Smooth muscle cell (in vitro differentiated cells): ENCODE data around the gene OSBPL1A. TPM values are rescaled to one million over a fixed set of nuclear protein-coding genes. Genes with fewer than 3 reads are reported as not detected.
"Not testable (repeated sequence)": the region's sequence is repeated elsewhere in the genome, so short reads cannot be mapped to it uniquely, and the experiment has no call there.

Experiments used
- DNase-seq: peaks from one replicate; lab custom pipeline; 2025; ENCODE audit not compliant: unreplicated experiment; lab: John Stamatoyannopoulos, UW
- H2AFZ ChIP-seq: fragments of 200-600 bp; sonication (generic); 2 replicates; pipeline ENCODE4 v1.6.0; 2016; ENCODE audit warnings: antibody characterized with exemption, low read depth, mild to moderate bottlenecking
- H3F3A ChIP-seq: fragments of 200-600 bp; sonication (generic); 2 replicates; pipeline ENCODE4 v1.6.0; 2017; ENCODE audit warnings: antibody characterized with exemption, low read depth
- H3K27ac ChIP-seq: fragments of 200-600 bp; sonication (generic); 2 replicates; pipeline ENCODE4 v1.5.1; 2016; ENCODE audit warnings: low read depth, mild to moderate bottlenecking
- H3K27me3 ChIP-seq: fragments of 200-600 bp; sonication (generic); 2 replicates; pipeline ENCODE4 v1.6.1; 2016; ENCODE audit warnings: low read depth, mild to moderate bottlenecking
- H3K36me3 ChIP-seq: fragments of 200-600 bp; sonication (generic); 2 replicates; pipeline ENCODE4 v1.5.1; 2016; ENCODE audit warnings: low read depth
- H3K4me1 ChIP-seq: fragments of 200-600 bp; sonication (generic); 2 replicates; pipeline ENCODE4 v1.5.1; 2016; ENCODE audit warnings: low read depth
- H3K4me2 ChIP-seq: fragments of 200-600 bp; sonication (generic); 2 replicates; pipeline ENCODE4 v1.6.0; 2016; ENCODE audit warnings: mild to moderate bottlenecking
- H3K4me3 ChIP-seq: fragments of 200-600 bp; sonication (generic); 2 replicates; pipeline ENCODE4 v1.5.1; 2016; ENCODE audit warnings: mild to moderate bottlenecking
- H3K79me2 ChIP-seq: fragments of 200-600 bp; sonication (generic); 2 replicates; pipeline ENCODE4 v1.6.0; 2016; ENCODE audit warnings: low read depth, mild to moderate bottlenecking
- H3K9ac ChIP-seq: fragments of 200-600 bp; sonication (generic); 2 replicates; pipeline ENCODE4 v1.6.0; 2016; ENCODE audit warnings: low read depth
- H3K9me3 ChIP-seq: fragments of 200-600 bp; sonication (generic); replicated peaks from 2 replicates; pipeline ENCODE4 v1.5.1; 2016; ENCODE audit warnings: low read depth
- H4K20me1 ChIP-seq: fragments of 200-600 bp; sonication (generic); 2 replicates; pipeline ENCODE4 v1.6.0; 2016; ENCODE audit warnings: low read depth
- WGBS: methylation state at CpG from one replicate; pipeline ENCODE4 v1.1.7; 2016; ENCODE audit warnings: low lambda C conversion rate; 5-methylcytosine and 5-hydroxymethylcytosine counted together
- polyA plus RNA-seq: library from polyadenylated mRNA; unstranded; fragments of >200 nt; fragmentation: Nextera tagmentation; extraction: Ambion mirVana; gene quantifications from 2 replicates; pipeline ENCODE4 v1.2.1, GENCODE V29; 2016
- total RNA-seq: library from RNA; depleted of rRNA; stranded (reverse); fragments of >200 nt; gene quantifications from 2 replicates; pipeline ENCODE4 v1.2.3, GENCODE V29; 2014
- TF ChIP-seq, protein P1 (sequence below): fragments of 200-600 bp; sonication (generic); IDR thresholded peaks from 2 replicates; pipeline ENCODE4 v1.5.1; 2017; ENCODE audit warnings: borderline replicate concordance, mild to moderate bottlenecking, antibody characterized with exemption; ENCODE audit not compliant: insufficient read depth, poor library complexity, severe bottlenecking

OSBPL1A gene
- total and polyA plus RNA-seq, 2 experiments from 2014 or later = 15.3 to 23.4 TPM

DNA sequence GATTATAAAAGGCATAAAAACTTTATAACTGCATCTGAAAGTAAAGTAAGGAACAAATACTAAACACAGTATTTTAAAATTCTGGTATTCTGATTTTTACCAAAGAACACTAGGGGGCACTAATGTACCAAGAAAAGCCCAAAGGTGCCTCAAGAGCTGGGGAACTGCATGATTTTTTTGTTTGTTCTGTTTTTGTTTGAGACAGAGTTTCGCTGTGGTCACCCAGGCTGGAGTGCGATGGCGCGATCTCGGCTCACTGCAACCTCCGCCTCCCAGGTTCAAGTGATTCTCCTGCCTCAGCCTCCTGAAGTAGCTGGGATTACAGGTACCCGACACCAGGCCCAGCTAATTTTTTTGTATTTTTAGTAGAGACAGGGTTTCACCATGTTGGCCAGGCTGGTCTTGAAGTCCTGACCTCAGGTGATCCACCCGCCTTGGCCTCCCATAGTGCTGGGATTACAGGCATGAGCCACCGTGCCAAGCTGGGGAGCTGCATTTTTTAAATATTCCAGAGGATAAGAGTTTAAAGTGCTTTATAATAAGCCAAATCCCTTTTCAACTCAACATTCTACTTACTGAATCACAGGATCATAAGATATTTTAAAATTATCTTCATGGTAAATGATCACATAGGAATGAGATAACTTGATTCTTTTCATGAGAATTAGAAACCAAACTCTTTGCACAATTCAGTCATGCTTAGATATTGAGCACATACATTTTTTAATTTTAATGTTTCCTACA lies 37.7 kb downstream of the OSBPL1A start:
- WGBS = 26% methylated on average over 9 of the region's 9 CpGs
- H3K79me2 ChIP-seq, H3K27ac ChIP-seq, DNase-seq, H3K36me3 ChIP-seq, H3K9me3 ChIP-seq, H3K27me3 ChIP-seq, H4K20me1 ChIP-seq, H3F3A ChIP-seq, H3K4me1 ChIP-seq: not testable (repeated sequence)
- Histone ChIP-seq H3K4me2 (peak overlapping the region; percentile 76), H3K4me3 (peak overlapping the region; percentile 34), H3K9ac (peak overlapping the region; percentile 17), H2AFZ (peak overlapping the region; percentile 18)
- TF ChIP-seq, protein P1, sequence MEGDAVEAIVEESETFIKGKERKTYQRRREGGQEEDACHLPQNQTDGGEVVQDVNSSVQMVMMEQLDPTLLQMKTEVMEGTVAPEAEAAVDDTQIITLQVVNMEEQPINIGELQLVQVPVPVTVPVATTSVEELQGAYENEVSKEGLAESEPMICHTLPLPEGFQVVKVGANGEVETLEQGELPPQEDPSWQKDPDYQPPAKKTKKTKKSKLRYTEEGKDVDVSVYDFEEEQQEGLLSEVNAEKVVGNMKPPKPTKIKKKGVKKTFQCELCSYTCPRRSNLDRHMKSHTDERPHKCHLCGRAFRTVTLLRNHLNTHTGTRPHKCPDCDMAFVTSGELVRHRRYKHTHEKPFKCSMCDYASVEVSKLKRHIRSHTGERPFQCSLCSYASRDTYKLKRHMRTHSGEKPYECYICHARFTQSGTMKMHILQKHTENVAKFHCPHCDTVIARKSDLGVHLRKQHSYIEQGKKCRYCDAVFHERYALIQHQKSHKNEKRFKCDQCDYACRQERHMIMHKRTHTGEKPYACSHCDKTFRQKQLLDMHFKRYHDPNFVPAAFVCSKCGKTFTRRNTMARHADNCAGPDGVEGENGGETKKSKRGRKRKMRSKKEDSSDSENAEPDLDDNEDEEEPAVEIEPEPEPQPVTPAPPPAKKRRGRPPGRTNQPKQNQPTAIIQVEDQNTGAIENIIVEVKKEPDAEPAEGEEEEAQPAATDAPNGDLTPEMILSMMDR = peak; percentile 77

DNA sequence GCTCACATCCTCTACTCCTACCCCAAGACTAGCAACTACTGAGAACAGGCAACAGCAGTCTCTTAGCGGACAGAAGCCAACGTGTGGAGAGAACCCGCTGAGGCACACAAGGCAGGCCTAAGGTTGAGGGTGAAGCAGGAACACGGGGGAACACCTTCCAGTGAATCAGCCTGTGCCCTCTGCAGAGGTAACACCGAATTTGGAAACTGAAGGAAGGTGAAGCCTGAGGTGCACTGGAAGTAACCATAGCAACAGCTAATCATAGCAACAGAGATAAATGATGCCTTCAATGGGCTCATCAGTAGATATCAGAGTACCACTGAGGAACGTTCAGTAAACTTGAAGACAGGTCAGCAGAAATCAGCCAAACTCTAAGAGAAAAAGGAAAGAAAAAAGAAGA lies 43.3 kb downstream of the OSBPL1A start:
- Histone ChIP-seq H4K20me1 (no peaks in the 10 kb centered on the region), H3K4me2 (no peak overlapping the region), H3K9ac (no peak overlapping the region), H3K9me3 (no peaks in the 10 kb centered on the region), H3F3A (no peaks in the 10 kb centered on the region), H3K4me1 (no peaks in the 10 kb centered on the region), H3K27me3 (no peaks in the 10 kb centered on the region), H3K4me3 (no peak overlapping the region), H3K79me2 (no peaks in the 10 kb centered on the region), H3K36me3 (no peaks in the 10 kb centered on the region), H3K27ac (no peak overlapping the region), H2AFZ (no peak overlapping the region)
- TF ChIP-seq, protein P1 = no peak
- 92% methylated on average over 6 of the region's 6 CpGs for whole genome bisulfite sequencing
- DNase-seq = no peak

DNA sequence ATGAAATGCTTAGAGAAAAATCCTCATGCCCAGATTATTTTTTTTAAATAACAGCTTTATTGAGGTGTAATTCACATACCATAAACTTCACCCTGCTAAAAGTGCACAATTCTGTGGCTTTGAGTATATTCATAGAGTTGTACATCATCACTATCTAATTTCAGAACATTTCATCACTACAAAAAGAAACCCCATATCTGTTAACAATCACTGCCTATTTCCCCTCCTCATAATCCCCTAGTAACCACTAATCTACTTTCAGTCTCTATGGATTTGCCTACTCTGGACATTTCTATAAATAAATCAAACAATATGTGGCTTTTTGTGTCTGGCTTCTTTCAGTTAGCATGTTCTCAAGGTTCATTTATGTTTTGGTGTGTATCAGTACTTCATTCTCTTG lies 51.4 kb downstream of the OSBPL1A start:
- Histone ChIP-seq H4K20me1 (no peaks in the 10 kb centered on the region), H3K36me3 (no peaks in the 10 kb centered on the region), H3K9me3 (no peaks in the 10 kb centered on the region), H3K27me3 (no peaks in the 10 kb centered on the region), H3K79me2 (no peaks in the 10 kb centered on the region), H3K4me2 (peak overlapping the region; percentile 34), H3F3A (no peaks in the 10 kb centered on the region), H3K4me3 (no peak overlapping the region), H3K27ac (peak overlapping the region; percentile 7), H3K4me1 (no peaks in the 10 kb centered on the region), H3K9ac (no peak overlapping the region), H2AFZ (no peak overlapping the region)
- TF ChIP-seq, protein P1 = no peak
- DNase-seq = no peak

DNA sequence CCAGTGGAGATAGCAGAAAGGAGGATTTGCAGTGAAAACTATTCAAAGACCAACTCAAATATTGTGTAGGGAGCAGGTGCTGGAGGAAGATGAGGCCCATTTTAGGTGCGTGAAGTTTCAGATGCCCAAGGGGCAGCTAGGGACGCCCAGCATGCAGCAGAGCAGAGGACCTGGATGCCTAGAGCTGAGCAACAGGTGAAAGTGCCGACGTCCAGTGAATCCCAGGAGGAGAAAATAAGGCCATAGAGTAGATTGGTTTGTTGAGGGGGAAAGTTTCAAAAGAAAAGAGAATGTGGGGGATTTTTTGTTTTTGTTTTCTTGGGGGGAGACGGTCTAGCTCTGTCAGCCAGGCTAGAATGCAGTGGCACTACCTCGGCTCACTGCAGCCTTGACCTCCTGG lies 53.1 kb downstream of the OSBPL1A start:
- no peaks in the 10 kb centered on the region for H3F3A ChIP-seq
- no peaks in the 10 kb centered on the region for H3K9me3 ChIP-seq
- TF ChIP-seq, protein P1 = no peak
- WGBS = 95% methylated on average over 6 of the region's 6 CpGs
- no peaks in the 10 kb centered on the region for H3K79me2 ChIP-seq
- no peaks in the 10 kb centered on the region for H3K4me1 ChIP-seq
- H3K4me3 ChIP-seq = no peak overlapping the region
- H3K27ac ChIP-seq = no peak overlapping the region
- H2AFZ ChIP-seq = no peak overlapping the region
- H3K36me3 ChIP-seq = no peaks in the 10 kb centered on the region
- no peak overlapping the region for H3K9ac ChIP-seq
- no peaks in the 10 kb centered on the region for H3K27me3 ChIP-seq
- H3K4me2 ChIP-seq = no peak overlapping the region
- DNase-seq = no peak
- no peaks in the 10 kb centered on the region for H4K20me1 ChIP-seq
